GM18502 (cell line): ENCODE results near the gene COQ4.
"Not testable (repeated sequence)": the region's sequence is repeated elsewhere in the genome, so short reads cannot be mapped to it uniquely, and the experiment has no call there.

Experiments used
- ATAC-seq: cut with Tn5 transposase; IDR thresholded peaks from one replicate; pipeline ENCODE4 v1.9.1; 2021; ENCODE audit warnings: mild to moderate bottlenecking; ENCODE audit not compliant: unreplicated experiment, poor library complexity

Gene COQ4

GRCh38 chr9:128322404-128323211, at the start of gene COQ4, which contains the start of gene TRUB2:
COQ4 (plus strand) TSS chr9:128322839; CDS start chr9:128322859, 20 bp downstream.
TRUB2 (minus strand) TSS chr9:128322447; CDS start chr9:128322408, 39 bp downstream.
- peak; percentile 78 for ATAC-seq

- ATAC-seq: no peak
Observed at GRCh38 chr9:128274245-128274644, 48.4 kb upstream of the COQ4 start.

DNA sequence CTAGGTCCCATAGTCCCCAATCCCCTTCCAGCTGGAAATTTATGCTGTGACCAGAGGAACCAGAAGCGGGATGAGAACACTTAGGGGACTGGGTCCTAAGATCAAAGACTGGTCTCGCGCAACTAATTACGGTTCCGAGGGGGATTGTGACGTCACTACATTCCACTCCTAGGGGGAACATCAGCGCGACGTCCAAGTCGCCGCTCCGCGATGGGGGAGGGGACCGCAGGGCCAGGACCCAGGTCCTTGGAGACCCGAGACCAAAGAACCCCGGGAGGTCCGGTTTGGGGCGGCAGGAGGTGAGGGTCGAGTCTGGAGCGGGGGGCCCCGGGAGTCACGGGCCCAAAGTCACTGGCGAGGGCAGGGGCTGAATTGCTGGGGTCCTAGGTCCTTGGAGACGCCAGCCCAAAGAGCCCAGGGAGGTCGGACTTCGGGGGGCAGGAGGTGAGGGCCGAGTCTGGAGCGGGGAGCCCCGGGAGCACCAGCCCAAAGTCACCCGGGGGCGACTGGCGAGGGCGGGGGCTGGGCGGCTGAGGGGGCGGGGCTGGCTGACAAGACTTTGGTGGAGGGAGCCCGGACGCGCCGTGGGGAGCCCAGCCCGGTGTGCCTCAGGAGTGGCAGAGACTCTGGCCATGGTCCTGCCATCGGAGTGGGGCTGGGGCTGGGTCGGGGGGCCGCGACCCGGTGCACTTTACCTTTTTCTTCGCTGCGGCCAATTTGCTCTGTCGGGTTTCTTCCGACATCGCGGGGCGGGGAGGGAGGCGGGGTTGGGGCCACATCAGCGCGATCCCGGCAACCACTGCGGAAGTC, 47.2 kb upstream of the COQ4 start, which contains the start of gene GOLGA2:
Gene GOLGA2 (minus strand): TSS at position 810 of the 810 bp plus-strand sequence. CDS start 31 bp downstream, at position 779.
- peak; percentile 51 for ATAC-seq

DNA sequence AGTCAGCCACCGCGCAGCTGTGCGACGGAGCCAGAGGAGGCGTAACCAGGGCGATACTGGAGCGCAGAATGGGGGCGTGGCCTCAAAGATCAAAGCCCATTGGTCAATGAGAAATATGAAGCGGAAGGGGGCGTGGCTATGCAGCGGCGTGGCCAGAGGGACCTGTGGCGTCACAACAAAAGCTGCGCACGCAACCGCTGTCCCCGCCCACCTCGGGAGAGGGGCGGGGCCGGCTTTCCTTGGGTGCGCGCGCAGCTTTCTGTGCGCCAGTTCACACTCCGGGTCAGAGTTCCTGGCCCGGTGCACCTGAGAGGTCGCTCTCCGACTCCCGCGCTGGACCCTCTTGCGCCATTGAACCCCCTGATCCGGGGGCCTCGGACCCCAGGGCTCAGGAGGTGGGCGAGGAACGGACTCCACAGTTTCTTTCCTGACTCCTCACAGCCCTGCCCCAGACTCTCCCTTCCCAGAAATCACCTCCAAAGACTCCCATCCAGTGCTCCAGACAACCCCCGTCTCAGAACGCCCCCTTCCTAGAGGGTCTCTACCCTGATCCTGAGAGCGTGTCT, 46.5 kb upstream of the COQ4 start, which contains the start of gene SWI5:
Gene SWI5 (plus strand): TSS at position 269 of the 566 bp plus-strand sequence.
- peak; percentile 97 for ATAC-seq

DNA sequence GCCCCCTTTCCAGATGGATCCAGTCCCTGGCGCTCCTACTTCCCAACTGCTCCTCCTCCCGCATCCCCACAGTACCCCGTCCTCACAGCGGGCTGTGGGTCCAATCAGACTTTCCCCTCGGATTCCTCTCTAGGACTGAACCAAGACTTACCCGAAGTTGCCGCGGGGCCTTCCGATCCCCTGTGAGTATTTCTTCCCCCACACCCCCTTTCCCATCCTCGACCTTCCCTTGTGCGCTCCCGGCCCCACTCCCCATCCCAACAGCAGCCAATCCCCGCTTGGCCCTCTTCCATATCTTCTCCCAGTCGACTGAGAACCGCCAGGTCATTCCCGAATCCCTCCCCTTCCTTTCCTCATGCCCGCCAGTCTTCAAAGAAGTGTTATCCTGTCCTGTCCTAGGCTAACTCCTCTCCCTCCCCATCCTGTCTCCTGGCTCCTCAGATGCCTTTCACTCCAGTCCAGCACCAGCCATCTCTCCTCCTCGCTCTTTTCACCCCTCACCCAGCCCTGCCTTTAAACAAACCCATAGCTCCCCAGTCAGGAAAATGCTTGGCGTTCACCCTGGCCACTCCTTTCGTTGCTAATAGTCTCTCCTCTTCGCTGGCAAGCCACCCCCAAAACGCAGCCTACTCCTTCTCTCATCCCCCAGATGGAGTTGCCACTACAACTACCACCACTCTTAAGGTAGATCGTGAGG, 45.9 kb upstream of the COQ4 start:
- no peak for ATAC-seq

- not testable (repeated sequence) for ATAC-seq
Observed at GRCh38 chr9:128279088-128280073, 43.3 kb upstream of the COQ4 start.

- ATAC-seq: no peak
Observed at GRCh38 chr9:128280084-128280622, 42.5 kb upstream of the COQ4 start.

DNA sequence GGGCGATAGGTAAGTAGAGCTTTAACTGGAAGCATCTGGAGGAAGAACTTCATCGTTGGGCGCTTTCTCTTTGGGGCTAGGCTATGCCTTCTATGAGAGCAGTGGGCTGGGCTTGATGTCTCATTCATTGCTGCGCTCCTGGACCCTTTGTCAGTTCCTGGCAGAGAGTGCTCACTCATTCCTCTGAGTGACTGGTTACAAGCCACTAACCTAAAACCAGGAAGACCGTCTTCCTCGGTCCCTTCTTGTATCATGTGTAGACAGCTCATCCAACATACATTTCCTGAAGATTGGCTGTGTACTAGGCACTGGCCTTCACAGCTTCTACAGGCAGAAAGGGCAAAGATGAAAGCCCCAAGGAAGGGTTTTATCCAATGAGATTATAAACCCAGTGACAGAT, 40.1 kb upstream of the COQ4 start:
- no peak for ATAC-seq

- no peak for ATAC-seq
Observed at GRCh38 chr9:128285033-128285784, 37.4 kb upstream of the COQ4 start.

DNA sequence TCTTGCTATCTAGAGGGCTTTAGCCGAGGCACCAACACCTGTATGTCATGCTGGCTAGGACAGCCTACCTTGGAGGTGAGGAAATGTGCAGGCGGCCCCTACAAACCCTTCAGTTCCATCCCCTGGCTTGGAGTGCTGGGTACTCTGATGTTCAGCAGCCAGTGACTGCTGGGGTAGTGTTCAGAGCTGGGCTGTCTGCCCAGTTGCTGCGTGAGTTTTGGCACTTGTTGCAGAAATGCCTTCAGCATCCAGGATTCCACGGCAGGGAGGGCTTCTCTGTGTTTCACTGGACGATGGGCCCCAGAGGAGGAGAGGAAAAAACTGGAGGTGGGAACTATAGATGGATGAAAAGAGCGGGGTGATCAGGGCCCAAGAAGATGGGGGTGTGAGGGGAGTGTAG, 36.2 kb upstream of the COQ4 start:
- ATAC-seq: no peak

- no peak for ATAC-seq
Observed at GRCh38 chr9:128288273-128289004, 34.2 kb upstream of the COQ4 start.

GRCh38 chr9:128292009-128292408, 30.6 kb upstream of the COQ4 start:
- no peak for ATAC-seq

GRCh38 chr9:128293091-128293490, 29.5 kb upstream of the COQ4 start:
- no peak for ATAC-seq

DNA sequence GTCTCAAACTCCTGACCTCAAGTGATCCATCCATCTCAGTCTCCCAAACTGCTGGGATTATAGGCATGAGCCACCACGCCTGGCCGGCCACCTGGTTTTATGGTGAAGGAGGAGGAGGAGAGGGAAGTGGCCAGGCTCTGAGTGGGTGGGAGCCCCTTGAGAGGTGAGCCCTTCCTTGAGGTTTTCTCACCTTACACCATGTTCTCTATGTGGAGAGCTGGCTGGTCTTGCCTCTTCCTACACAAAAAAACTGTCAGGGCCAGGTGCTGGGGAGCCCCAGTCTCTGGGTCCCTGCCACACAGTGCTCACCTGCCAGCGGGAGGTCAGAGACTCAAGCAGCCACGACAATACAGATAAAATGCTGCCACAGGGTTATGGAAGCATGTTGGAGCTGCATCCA, 28.5 kb upstream of the COQ4 start:
- no peak for ATAC-seq

DNA sequence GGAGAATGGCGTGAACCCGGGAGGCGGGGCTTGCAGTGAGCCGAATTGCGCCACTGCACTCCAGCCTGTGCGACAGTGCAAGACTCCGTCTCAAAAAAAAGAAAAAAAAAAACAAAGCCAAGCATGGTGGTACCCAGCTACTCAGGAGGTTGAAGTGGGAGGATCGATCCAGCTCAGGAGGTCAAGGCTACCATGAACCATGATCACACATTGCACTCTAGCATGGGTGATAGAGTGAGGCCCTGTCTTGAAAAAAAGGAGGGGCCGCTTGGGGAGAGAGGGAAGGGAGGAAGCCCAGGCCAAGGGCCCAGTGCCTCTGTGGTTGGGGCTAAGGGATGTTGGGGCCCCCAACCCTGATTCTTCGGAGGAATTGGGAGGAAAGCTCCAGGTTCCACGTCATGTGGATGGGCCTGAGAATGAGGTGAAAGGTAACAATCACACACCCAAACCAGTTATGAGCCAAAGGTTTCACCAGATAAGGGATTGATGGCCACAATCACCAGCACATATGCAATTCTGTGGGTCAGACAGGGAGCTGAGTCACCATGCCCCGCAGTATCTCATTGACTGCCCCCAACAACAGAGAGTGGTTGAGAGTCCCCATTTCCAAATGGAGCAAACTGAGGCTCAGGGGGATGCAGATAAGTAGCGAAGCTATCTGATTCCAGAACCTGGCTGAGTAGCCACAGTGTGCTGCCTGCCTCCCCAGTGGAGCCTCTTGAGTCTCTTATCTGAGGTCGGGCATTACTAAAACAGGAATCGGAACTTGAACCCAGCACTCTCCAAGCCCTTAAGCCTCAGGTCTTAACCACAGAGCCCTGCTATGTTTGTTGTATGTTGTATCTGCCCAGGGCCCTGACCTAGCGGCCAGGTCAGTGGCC, 26.1 kb upstream of the COQ4 start:
- no peak for ATAC-seq

GRCh38 chr9:128297221-128297773, 25.3 kb upstream of the COQ4 start:
- no peak for ATAC-seq
